Panc1 (cell line): ENCODE data around the gene SERPINI2. TPM values are rescaled to one million over a fixed set of nuclear protein-coding genes. Genes with fewer than 3 reads are reported as not detected.
"Not testable (repeated sequence)": the region's sequence is repeated elsewhere in the genome, so short reads cannot be mapped to it uniquely, and the experiment has no call there.

Experiments
- ATAC-seq: fragments of 200-7000 bp; cut with Tn5 transposase; 2 replicates; pipeline ENCODE4 v1.9.1; 2020; ENCODE audit warnings: mild to moderate bottlenecking, moderate library complexity
- BruUV-seq: library from RNA; stranded (reverse); fragments of 400-500 nt; replicated peaks from 2 replicates; lab custom pipeline; 2021; lab: Mats Ljungman, UMichigan
- CTCF ChIA-PET: fragments of 300-600 bp; sonication (Branson Sonifier 250); formaldehyde crosslinking; loops from one replicate; lab custom pipeline; 2022; ENCODE audit warnings: antibody characterized with exemption; lab: Charles Lee
- POLR2A ChIA-PET: fragments of 300-600 bp; sonication (Branson Sonifier 250); formaldehyde crosslinking; loops from one replicate; lab custom pipeline; 2022; ENCODE audit warnings: antibody characterized with exemption; lab: Charles Lee
- DNase-seq: peaks from one replicate; pipeline ENCODE4 v3.0.0-alpha.2; 2010; ENCODE audit warnings: low read depth, low spot score
- H3K27ac ChIP-seq: 2 replicates; pipeline ENCODE4 v1.5.1; 2011; ENCODE audit warnings: mild to moderate bottlenecking, low read length, inconsistent platforms
- H3K27me3 ChIP-seq: fragments of 200-500 bp; sonication (Bioruptor generic); 2 replicates; pipeline ENCODE4 v1.6.0; 2014; ENCODE audit warnings: low read length, inconsistent platforms; ENCODE audit not compliant: control insufficient read depth, insufficient read depth
- H3K36me3 ChIP-seq: fragments of 200-500 bp; sonication (Bioruptor generic); 2 replicates; pipeline ENCODE4 v1.5.1; 2014; ENCODE audit warnings: inconsistent platforms, mild to moderate bottlenecking, low read length, moderate library complexity; ENCODE audit not compliant: control insufficient read depth, insufficient read depth
- H3K4me1 ChIP-seq: 2 replicates; pipeline ENCODE4 v1.5.1; 2011; ENCODE audit warnings: inconsistent platforms, mild to moderate bottlenecking, low read length, moderate library complexity; ENCODE audit not compliant: control insufficient read depth, insufficient read depth
- H3K4me3 ChIP-seq, 2 experiments: 2 replicates each; pipeline ENCODE4 v1.5.1; 2011 to 2012; ENCODE audit warnings: low read depth in 2 of 2, low read length in 2 of 2, mild to moderate bottlenecking in 2 of 2, inconsistent platforms in 1 of 2, moderate library complexity in 1 of 2
- H3K9me3 ChIP-seq: fragments of 200-500 bp; sonication (Bioruptor generic); 2 replicates; pipeline ENCODE4 v1.5.1; 2014; ENCODE audit warnings: low read depth, mild to moderate bottlenecking, inconsistent platforms, low read length, moderate library complexity; ENCODE audit not compliant: control insufficient read depth, insufficient read depth
- POLR2AphosphoS5 ChIP-seq: IDR thresholded peaks from 2 replicates; pipeline ENCODE4 v1.6.1; 2012; ENCODE audit warnings: mild to moderate bottlenecking, low read depth, low read length, moderate library complexity
- SIN3A ChIP-seq: IDR thresholded peaks from 2 replicates; pipeline ENCODE4 v1.6.1; 2012; ENCODE audit warnings: low read depth, mild to moderate bottlenecking, low read length, moderate library complexity, borderline replicate concordance; ENCODE audit not compliant: insufficient read depth
- TCF7L2 ChIP-seq: IDR thresholded peaks from 2 replicates; pipeline ENCODE4 v1.6.1; 2011; ENCODE audit warnings: mild to moderate bottlenecking, low read depth, low read length, inconsistent platforms
- in situ Hi-C: cut with HindIII; loops from 2 replicates; pipeline ENCODE4 v1.10.0; 2016; ENCODE audit warnings: low sequenced_read_pairs, low pct_unique_long_range_greater_than_20kb
- intact Hi-C: fragments of 100-400 bp; cut with micrococcal nuclease; formaldehyde crosslinking; loops from one replicate; pipeline ENCODE4 v1.10.0; 2022; ENCODE audit not compliant: unreplicated experiment
- total RNA-seq: library from RNA; stranded (reverse); gene quantifications from one replicate; pipeline ENCODE4 v1.2.1, GENCODE V29; 2021; ENCODE audit not compliant: unreplicated experiment
- TF ChIP-seq, protein P1 (sequence below): fragments of 450-650 bp; IDR thresholded peaks from 2 replicates; pipeline ENCODE4 v1.5.1; 2017; ENCODE audit warnings: mild to moderate bottlenecking
- TF ChIP-seq, protein P2 (sequence below), 2 experiments: IDR thresholded peaks; 2 replicates each; pipeline ENCODE4 v1.6.1; 2011 to 2012; ENCODE audit warnings: low read depth in 2 of 2, control low read depth in 1 of 2, low read length in 1 of 2, mild to moderate bottlenecking in 1 of 2, moderate library complexity in 1 of 2; ENCODE audit not compliant: insufficient read depth in 1 of 2

Gene SERPINI2
- total RNA-seq, 1 experiment from 2014 or later, result not detected

GRCh38 chr3:167422396-167422795 is 51.4 kb downstream of the SERPINI2 start:
- H3K36me3 ChIP-seq, CTCF ChIA-PET, BruUV-seq, H3K4me1 ChIP-seq, DNase-seq, ATAC-seq, POLR2A ChIA-PET, H3K27ac ChIP-seq, in situ Hi-C loops, H3K4me3 ChIP-seq, H3K9me3 ChIP-seq, H3K27me3 ChIP-seq: not testable (repeated sequence)
- intact Hi-C loops, result loop anchor here (10.0 kb wide), 1 partner anchor 1898 kb away; no protein-coding TSS in a partner anchor

GRCh38 chr3:167409611-167410010 is 64.2 kb downstream of the SERPINI2 start:
- no peaks in the 10 kb centered on the region for H3K9me3 ChIP-seq
- no peak overlapping the region for H3K4me3 ChIP-seq
- intact Hi-C loops, result loop anchor here (5.0 kb wide), 1 partner anchor 273 kb away; no protein-coding TSS in a partner anchor
- in situ Hi-C loops, result no loop called here
- DNase-seq (no peak), ATAC-seq (no peak)
- H3K27ac ChIP-seq, result no peak overlapping the region
- H3K36me3 ChIP-seq, result no peaks in the 10 kb centered on the region
- no peaks in the 10 kb centered on the region for H3K4me1 ChIP-seq
- no peaks in the 10 kb centered on the region for H3K27me3 ChIP-seq
- TF ChIP-seq, protein P1, sequence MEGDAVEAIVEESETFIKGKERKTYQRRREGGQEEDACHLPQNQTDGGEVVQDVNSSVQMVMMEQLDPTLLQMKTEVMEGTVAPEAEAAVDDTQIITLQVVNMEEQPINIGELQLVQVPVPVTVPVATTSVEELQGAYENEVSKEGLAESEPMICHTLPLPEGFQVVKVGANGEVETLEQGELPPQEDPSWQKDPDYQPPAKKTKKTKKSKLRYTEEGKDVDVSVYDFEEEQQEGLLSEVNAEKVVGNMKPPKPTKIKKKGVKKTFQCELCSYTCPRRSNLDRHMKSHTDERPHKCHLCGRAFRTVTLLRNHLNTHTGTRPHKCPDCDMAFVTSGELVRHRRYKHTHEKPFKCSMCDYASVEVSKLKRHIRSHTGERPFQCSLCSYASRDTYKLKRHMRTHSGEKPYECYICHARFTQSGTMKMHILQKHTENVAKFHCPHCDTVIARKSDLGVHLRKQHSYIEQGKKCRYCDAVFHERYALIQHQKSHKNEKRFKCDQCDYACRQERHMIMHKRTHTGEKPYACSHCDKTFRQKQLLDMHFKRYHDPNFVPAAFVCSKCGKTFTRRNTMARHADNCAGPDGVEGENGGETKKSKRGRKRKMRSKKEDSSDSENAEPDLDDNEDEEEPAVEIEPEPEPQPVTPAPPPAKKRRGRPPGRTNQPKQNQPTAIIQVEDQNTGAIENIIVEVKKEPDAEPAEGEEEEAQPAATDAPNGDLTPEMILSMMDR, result no peak
- TF ChIP-seq, protein P2, sequence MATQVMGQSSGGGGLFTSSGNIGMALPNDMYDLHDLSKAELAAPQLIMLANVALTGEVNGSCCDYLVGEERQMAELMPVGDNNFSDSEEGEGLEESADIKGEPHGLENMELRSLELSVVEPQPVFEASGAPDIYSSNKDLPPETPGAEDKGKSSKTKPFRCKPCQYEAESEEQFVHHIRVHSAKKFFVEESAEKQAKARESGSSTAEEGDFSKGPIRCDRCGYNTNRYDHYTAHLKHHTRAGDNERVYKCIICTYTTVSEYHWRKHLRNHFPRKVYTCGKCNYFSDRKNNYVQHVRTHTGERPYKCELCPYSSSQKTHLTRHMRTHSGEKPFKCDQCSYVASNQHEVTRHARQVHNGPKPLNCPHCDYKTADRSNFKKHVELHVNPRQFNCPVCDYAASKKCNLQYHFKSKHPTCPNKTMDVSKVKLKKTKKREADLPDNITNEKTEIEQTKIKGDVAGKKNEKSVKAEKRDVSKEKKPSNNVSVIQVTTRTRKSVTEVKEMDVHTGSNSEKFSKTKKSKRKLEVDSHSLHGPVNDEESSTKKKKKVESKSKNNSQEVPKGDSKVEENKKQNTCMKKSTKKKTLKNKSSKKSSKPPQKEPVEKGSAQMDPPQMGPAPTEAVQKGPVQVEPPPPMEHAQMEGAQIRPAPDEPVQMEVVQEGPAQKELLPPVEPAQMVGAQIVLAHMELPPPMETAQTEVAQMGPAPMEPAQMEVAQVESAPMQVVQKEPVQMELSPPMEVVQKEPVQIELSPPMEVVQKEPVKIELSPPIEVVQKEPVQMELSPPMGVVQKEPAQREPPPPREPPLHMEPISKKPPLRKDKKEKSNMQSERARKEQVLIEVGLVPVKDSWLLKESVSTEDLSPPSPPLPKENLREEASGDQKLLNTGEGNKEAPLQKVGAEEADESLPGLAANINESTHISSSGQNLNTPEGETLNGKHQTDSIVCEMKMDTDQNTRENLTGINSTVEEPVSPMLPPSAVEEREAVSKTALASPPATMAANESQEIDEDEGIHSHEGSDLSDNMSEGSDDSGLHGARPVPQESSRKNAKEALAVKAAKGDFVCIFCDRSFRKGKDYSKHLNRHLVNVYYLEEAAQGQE (IDR thresholded peaks at IDR 0.05; ENCODE audit: insufficient read depth in 1 of 2, low read depth in 2 of 2, low read length in 1 of 2), result no peak
- no peak for TF ChIP-seq POLR2AphosphoS5
- TF ChIP-seq SIN3A, result no peak
- TF ChIP-seq TCF7L2, result no peak
- ChIA-PET POLR2A (no interaction called here), CTCF (no interaction called here)
- BruUV-seq, result no TSS peak

DNA sequence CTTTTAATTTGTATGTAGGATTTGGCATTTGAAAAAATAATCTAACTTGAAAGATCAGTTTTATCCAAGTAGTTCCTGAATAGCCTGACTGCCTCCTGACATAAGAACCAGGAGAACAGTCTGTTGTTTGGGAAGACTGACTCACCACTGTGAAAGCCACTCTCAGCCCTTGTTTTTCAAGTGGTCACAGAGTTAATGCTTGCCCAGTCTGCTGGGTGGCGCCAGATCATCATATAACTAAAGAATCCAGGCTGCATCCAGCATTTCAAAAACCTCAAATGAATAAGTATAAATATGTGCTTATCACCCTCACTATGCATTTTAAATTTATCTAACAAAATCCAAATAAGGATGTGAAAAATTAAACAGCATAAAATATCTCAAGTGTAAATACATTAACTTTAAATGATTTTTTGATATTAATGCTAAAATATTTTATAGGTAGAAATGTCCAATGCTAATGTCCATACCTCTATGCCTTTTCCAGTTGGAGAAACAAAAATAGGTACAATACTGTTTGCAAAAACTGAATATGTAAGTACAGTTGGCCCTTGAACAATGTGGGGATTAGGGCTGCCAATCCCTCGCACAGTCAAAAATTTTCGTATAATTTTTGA is 66.9 kb downstream of the SERPINI2 start:
- no TSS peak for BruUV-seq

More for the DNA sequence above, 66.9 kb downstream of the SERPINI2 start:
- TF ChIP-seq POLR2AphosphoS5, result no peak
- TF ChIP-seq TCF7L2, result no peak
- TF ChIP-seq, protein P1, result peak; percentile 66
- TF ChIP-seq, protein P2 (IDR thresholded peaks at IDR 0.05; ENCODE audit: insufficient read depth in 1 of 2, low read depth in 2 of 2, low read length in 1 of 2), result no peak
- TF ChIP-seq SIN3A, result no peak
- no peak overlapping the region for H3K27ac ChIP-seq
- H3K4me3 ChIP-seq, result no peak overlapping the region
- no peaks in the 10 kb centered on the region for H3K36me3 ChIP-seq
- DNase-seq (peak; percentile 15), ATAC-seq (peak; percentile 73; the same call in 1 of the 2 replicates)
- intact Hi-C loops, result loop anchor here (5.0 kb wide), 1 partner anchor 275 kb away; no protein-coding TSS in a partner anchor
- H3K9me3 ChIP-seq, result no peaks in the 10 kb centered on the region
- H3K27me3 ChIP-seq, result no peaks in the 10 kb centered on the region
- no peaks in the 10 kb centered on the region for H3K4me1 ChIP-seq
- ChIA-PET POLR2A (no interaction called here), CTCF (no interaction called here)
- in situ Hi-C loops, result no loop called here
